ENCODE results near the gene COP1.

- TF ChIP-seq ZFP30 (CRISPR knock-in tag; IDR thresholded peaks at IDR 0.05), result no peak
- TF ChIP-seq CSRNP3 (CRISPR knock-in tag; IDR thresholded peaks at IDR 0.05), result no peak
- no peak for TF ChIP-seq ARNTL (CRISPR knock-in tag; IDR thresholded peaks at IDR 0.05; ENCODE audit: borderline replicate concordance, low read depth)
- no peak for TF ChIP-seq ISL1 (CRISPR knock-in tag; IDR thresholded peaks at IDR 0.05)
These were observed 246.9 kb downstream of the COP1 start for GRCh38 chr1:175960169-175960568.

Data from SK-N-SH treated with all-trans-retinoic acid at 6 μM for 48 hours (cell line).